ENCODE results near the gene TPX2. TPM values are rescaled to one million over a fixed set of nuclear protein-coding genes. Genes with fewer than 3 reads are reported as not detected.
A peak's percentile ranks its signal among the peaks of the same experiment; 100 is the strongest.
"Not testable (repeated sequence)": the region's sequence is repeated elsewhere in the genome, so short reads cannot be mapped to it uniquely, and the experiment has no call there.

TPX2 gene
- total RNA-seq, 6 donors from 2014 or later: 1.0 to 6.7 (median 3.8) TPM

GRCh38 chr20:31740656-31741323 lies 1.7 kb downstream of the TPX2 start:
- Histone ChIP-seq H3K9me3 (no peaks in the 10 kb centered on the region), H3K4me3 (peak overlapping the region in 1 of 4 donors; percentile 64), H3K27me3 (no peaks in the 10 kb centered on the region), H3K4me1 (peaks cover 6 to 18% (median 8%) of the 10 kb centered on the region in 4 donors), H3K36me3 (no peaks in the 10 kb centered on the region), H3K27ac (no peak overlapping the region)
- ATAC-seq (ENCODE audit: low FRiP score in 2 of 2): no peak
- whole genome bisulfite sequencing, 2 donors: 71 to 81% methylated on average over 1 of the region's 1 CpG
- TF ChIP-seq POLR2A (IDR thresholded peaks at IDR 0.05) (no peak), POLR2AphosphoS5 (IDR thresholded peaks at IDR 0.05) (no peak), EP300 (IDR thresholded peaks at IDR 0.05) (no peak), CTCF (IDR thresholded peaks at IDR 0.05) (no peak)
- no peak for DNase-seq

DNA sequence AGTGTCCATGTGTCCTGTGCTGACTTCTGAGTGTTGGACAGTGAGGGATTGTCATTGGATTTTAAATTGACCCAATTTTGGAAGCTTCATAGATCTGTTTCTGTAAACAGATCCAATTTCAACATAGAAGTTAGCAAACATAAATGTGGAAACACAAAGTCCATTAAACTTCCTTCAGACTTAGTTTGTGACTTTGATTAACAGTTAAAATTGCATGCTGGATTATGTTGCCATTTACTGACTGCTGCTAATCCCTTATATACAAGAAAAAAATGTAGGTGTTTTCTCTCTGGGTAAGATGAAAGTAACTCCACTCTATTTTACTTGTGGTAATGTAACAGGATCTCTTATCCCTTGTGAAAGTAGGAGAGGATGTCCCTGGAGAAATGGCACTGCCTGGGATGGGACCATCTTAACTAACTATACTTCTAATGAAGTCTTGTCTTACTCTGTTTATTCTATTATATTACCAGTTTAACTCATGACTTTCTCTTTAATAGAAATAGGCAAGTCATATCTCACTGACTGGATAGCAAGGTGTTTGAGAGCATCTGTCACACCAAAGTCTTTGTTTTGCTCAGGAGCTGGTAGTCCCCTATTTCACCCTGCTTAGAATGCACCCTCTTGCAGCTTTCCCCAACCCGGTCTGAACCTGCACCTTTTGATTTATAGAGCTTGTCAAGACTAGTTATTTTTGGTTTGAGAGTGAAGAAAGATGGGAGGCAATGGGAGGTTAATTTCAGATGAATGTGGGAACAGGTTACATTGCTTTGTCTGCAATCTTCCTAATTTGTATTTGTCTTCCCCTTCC lies 7.2 kb downstream of the TPX2 start:
- Histone ChIP-seq H3K27me3 (no peaks in the 10 kb centered on the region), H3K27ac (no peak overlapping the region), H3K36me3 (no peaks in the 10 kb centered on the region), H3K9me3 (no peaks in the 10 kb centered on the region), H3K4me1 (no peaks in the 10 kb centered on the region), H3K4me3 (no peak overlapping the region)
- no peak for ATAC-seq (ENCODE audit: low FRiP score in 2 of 2)
- no peak for DNase-seq
- TF ChIP-seq EP300 (IDR thresholded peaks at IDR 0.05) (no peak), POLR2AphosphoS5 (IDR thresholded peaks at IDR 0.05) (no peak), POLR2A (IDR thresholded peaks at IDR 0.05) (no peak), CTCF (IDR thresholded peaks at IDR 0.05) (no peak)
- 26 to 43% methylated on average over 1 of the region's 1 CpG for WGBS, 2 donors

- H3K4me1 ChIP-seq; H3K27ac ChIP-seq; ATAC-seq (ENCODE audit: low FRiP score in 2 of 2); H3K4me3 ChIP-seq; H3K36me3 ChIP-seq; H3K9me3 ChIP-seq; DNase-seq; H3K27me3 ChIP-seq: not testable (repeated sequence)
- WGBS, 2 donors: 93 to 95% methylated on average over 14 of the region's 14 CpGs
These were observed 7.9 kb downstream of the TPX2 start for GRCh38 chr20:31747028-31747427.

DNA sequence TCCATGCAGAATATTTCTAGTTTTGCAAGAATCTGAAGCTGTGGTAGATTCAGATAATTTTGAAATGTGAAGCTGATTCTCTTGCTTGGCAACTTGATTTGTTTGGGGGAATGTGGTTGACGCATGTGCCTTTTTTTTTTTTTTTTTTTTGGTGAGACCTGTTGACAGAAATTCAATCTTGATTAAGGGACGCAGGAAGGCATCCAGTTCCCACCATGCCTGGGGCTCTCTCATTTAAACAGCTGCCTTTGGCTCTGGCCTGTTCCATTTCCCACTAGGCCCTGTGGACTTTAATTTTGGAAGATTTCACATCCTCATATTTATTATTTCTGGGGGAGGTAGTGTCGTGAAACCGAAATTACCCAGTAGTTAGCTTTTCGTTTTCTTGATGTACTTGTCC lies 8.6 kb downstream of the TPX2 start:
- no peak for DNase-seq
- Histone ChIP-seq H3K36me3 (no peaks in the 10 kb centered on the region), H3K27ac (no peak overlapping the region), H3K4me1 (no peaks in the 10 kb centered on the region), H3K9me3 (no peaks in the 10 kb centered on the region), H3K27me3 (no peaks in the 10 kb centered on the region), H3K4me3 (no peak overlapping the region)
- no peak for TF ChIP-seq POLR2A (IDR thresholded peaks at IDR 0.05)
- TF ChIP-seq EP300 (IDR thresholded peaks at IDR 0.05): no peak
- no peak for TF ChIP-seq CTCF (IDR thresholded peaks at IDR 0.05)
- no peak for TF ChIP-seq POLR2AphosphoS5 (IDR thresholded peaks at IDR 0.05)
- 70 to 86% methylated on average over 5 of the region's 5 CpGs for WGBS, 2 donors
- no peak for ATAC-seq (ENCODE audit: low FRiP score in 2 of 2)

DNA sequence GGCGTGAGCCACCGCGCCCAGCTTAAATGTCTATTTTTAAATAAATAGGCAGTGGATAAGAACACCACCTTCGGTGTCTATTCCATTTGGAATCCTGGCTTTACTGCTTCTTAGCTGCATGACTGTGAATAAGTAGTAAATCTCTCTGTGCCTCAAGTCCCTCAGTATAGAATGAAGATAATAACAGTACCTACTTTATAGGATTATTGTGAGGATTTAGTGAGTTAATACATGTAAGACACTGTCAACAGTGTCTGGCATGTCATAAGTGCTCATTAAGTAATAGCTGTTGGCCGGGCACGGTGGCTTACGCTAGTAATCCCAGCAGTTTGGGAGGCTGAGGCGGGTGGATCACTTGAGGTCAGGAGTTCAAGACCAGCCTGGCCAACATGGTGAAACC lies 10.1 kb downstream of the TPX2 start:
- Histone ChIP-seq H3K27me3 (no peaks in the 10 kb centered on the region), H3K4me1 (no peaks in the 10 kb centered on the region), H3K9me3 (no peaks in the 10 kb centered on the region), H3K4me3 (no peak overlapping the region), H3K36me3 (no peaks in the 10 kb centered on the region), H3K27ac (no peak overlapping the region)
- 87 to 90% methylated on average over 8 of the region's 8 CpGs for WGBS, 2 donors
- ATAC-seq (ENCODE audit: low FRiP score in 2 of 2) (no peak), DNase-seq (no peak)
- TF ChIP-seq POLR2AphosphoS5 (IDR thresholded peaks at IDR 0.05) (no peak), POLR2A (IDR thresholded peaks at IDR 0.05) (no peak), EP300 (IDR thresholded peaks at IDR 0.05) (no peak), CTCF (IDR thresholded peaks at IDR 0.05) (no peak)
